Measurements from ENCODE around the gene TWSG1.

DNA sequence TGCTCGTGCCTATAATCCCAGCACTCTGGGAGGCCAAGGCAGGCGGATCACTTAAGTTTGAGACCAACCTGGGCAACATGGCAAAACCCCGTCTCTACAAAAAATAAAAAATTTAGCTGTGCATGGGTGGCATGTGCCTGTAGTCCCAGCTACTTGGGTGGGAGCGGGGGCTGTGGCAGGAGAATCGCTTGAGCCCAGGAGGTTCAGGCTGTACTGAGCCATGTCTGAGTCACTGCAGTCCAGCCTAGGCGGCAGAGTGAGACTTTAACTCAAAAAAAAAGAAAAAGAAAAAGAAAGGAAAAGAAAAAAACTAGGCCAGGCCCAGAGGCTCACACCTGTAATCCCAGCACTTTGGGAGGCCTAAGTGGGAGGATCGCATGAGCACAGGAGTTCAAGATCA, 30.8 kb downstream of the TWSG1 start:
- no peak for TF ChIP-seq CHD2 (IDR thresholded peaks at IDR 0.05; ENCODE audit: low read length, partially characterized antibody)
- TF ChIP-seq, protein P1, sequence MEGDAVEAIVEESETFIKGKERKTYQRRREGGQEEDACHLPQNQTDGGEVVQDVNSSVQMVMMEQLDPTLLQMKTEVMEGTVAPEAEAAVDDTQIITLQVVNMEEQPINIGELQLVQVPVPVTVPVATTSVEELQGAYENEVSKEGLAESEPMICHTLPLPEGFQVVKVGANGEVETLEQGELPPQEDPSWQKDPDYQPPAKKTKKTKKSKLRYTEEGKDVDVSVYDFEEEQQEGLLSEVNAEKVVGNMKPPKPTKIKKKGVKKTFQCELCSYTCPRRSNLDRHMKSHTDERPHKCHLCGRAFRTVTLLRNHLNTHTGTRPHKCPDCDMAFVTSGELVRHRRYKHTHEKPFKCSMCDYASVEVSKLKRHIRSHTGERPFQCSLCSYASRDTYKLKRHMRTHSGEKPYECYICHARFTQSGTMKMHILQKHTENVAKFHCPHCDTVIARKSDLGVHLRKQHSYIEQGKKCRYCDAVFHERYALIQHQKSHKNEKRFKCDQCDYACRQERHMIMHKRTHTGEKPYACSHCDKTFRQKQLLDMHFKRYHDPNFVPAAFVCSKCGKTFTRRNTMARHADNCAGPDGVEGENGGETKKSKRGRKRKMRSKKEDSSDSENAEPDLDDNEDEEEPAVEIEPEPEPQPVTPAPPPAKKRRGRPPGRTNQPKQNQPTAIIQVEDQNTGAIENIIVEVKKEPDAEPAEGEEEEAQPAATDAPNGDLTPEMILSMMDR (IDR thresholded peaks at IDR 0.05) = no peak
- TF ChIP-seq PHF8 (IDR thresholded peaks at IDR 0.05; ENCODE audit: borderline replicate concordance, low read depth) = no peak
- TF ChIP-seq EP300 (IDR thresholded peaks at IDR 0.05) = no peak
- TF ChIP-seq SMC3 (IDR thresholded peaks at IDR 0.05) = no peak
- no peak for TF ChIP-seq JUNB (IDR thresholded peaks at IDR 0.05)
- TF ChIP-seq RFX5 (IDR thresholded peaks at IDR 0.05) = no peak
- TF ChIP-seq POLR2A (IDR thresholded peaks at IDR 0.05; ENCODE audit: low read length) = no peak
- TF ChIP-seq, protein P2, sequence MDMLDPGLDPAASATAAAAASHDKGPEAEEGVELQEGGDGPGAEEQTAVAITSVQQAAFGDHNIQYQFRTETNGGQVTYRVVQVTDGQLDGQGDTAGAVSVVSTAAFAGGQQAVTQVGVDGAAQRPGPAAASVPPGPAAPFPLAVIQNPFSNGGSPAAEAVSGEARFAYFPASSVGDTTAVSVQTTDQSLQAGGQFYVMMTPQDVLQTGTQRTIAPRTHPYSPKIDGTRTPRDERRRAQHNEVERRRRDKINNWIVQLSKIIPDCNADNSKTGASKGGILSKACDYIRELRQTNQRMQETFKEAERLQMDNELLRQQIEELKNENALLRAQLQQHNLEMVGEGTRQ (IDR thresholded peaks at IDR 0.05) = no peak
- TF ChIP-seq CEBPB (IDR thresholded peaks at IDR 0.05) = no peak
